Keratinocyte (primary cell): ENCODE data around the gene CPAMD8. TPM values are rescaled to one million over a fixed set of nuclear protein-coding genes. Genes with fewer than 3 reads are reported as not detected.

ENCODE experiments used
- DNase-seq: peaks from one replicate; pipeline ENCODE4 v3.0.0-alpha.2; 2011; ENCODE audit warnings: low read depth, missing footprints, low spot score
- FAIRE-seq: peaks from 2 replicates; lab custom pipeline; 2011; peaks lifted over from hg19 to GRCh38; lab: Jason Lieb, UNC
- H2AFZ ChIP-seq: 2 replicates; pipeline ENCODE4 v1.6.0; 2012; ENCODE audit warnings: low read length, control low read depth, inconsistent platforms; ENCODE audit not compliant: control insufficient read depth
- H3K27ac ChIP-seq: 2 replicates; pipeline ENCODE4 v1.5.1; 2011; ENCODE audit warnings: low read length; ENCODE audit not compliant: control insufficient read depth, insufficient read depth
- H3K27me3 ChIP-seq: 3 replicates; pipeline ENCODE4 v1.6.0; 2011; ENCODE audit warnings: low read length; ENCODE audit not compliant: control insufficient read depth, insufficient read depth; ENCODE audit errors: extremely low read depth
- H3K36me3 ChIP-seq, 2 experiments: 2 replicates in 1 of 2; 3 replicates in 1 of 2; pipeline ENCODE4 v1.5.1; 2011; ENCODE audit warnings: low read length in 2 of 2, mild to moderate bottlenecking in 1 of 2; ENCODE audit not compliant: control insufficient read depth in 2 of 2, insufficient read depth in 2 of 2; ENCODE audit errors: extremely low read depth in 1 of 2
- H3K4me1 ChIP-seq: 3 replicates; pipeline ENCODE4 v1.5.1; 2011; ENCODE audit warnings: low read length; ENCODE audit not compliant: control insufficient read depth, insufficient read depth; ENCODE audit errors: extremely low read depth
- H3K4me2 ChIP-seq: 3 replicates; pipeline ENCODE4 v1.6.0; 2011; ENCODE audit warnings: low read depth, low read length; ENCODE audit not compliant: control insufficient read depth, insufficient read depth; ENCODE audit errors: extremely low read depth
- H3K4me3 ChIP-seq, 3 experiments: fragments of 200-600 bp in 1 of 3; sonication (generic) in 1 of 3; 2 replicates in 2 of 3; 3 replicates in 1 of 3; pipeline ENCODE4 v1.5.1; 2011 to 2016; ENCODE audit warnings: low read length in 3 of 3, mild to moderate bottlenecking in 3 of 3, control low read depth in 2 of 3, inconsistent platforms in 1 of 3, low read depth in 1 of 3, mixed read lengths in 1 of 3, mixed run types in 1 of 3, moderate library complexity in 1 of 3; ENCODE audit not compliant: control insufficient read depth in 2 of 3, insufficient read depth in 2 of 3; ENCODE audit errors: extremely low read depth in 1 of 3
- H3K79me2 ChIP-seq: 2 replicates; pipeline ENCODE4 v1.6.0; 2012; ENCODE audit warnings: low read length; ENCODE audit not compliant: control insufficient read depth, insufficient read depth
- H3K9ac ChIP-seq: 3 replicates; pipeline ENCODE4 v1.6.0; 2011; ENCODE audit warnings: low read length; ENCODE audit not compliant: control insufficient read depth, insufficient read depth; ENCODE audit errors: extremely low read depth
- H3K9me1 ChIP-seq: 3 replicates; pipeline ENCODE4 v1.6.0; 2011; ENCODE audit warnings: low read length; ENCODE audit not compliant: control insufficient read depth, insufficient read depth; ENCODE audit errors: extremely low read depth
- H3K9me3 ChIP-seq: 2 replicates; pipeline ENCODE4 v1.5.1; 2012; ENCODE audit warnings: low read depth, low read length; ENCODE audit not compliant: control insufficient read depth
- H4K20me1 ChIP-seq: 3 replicates; pipeline ENCODE4 v1.6.0; 2011; ENCODE audit warnings: low read length; ENCODE audit not compliant: control insufficient read depth, insufficient read depth; ENCODE audit errors: extremely low read depth
- CTCF ChIP-seq, 3 experiments: IDR thresholded peaks in 1 of 3; conservative IDR thresholded peaks in 1 of 3; optimal IDR thresholded peaks in 1 of 3; 2 replicates in 2 of 3; 3 replicates in 1 of 3; pipeline versions ENCODE3 to v1.5.1; 2011; ENCODE audit warnings: low read length in 3 of 3, mild to moderate bottlenecking in 3 of 3, moderate library complexity in 2 of 3, control low read depth in 1 of 3, inconsistent platforms in 1 of 3; ENCODE audit not compliant: insufficient read depth in 2 of 3; ENCODE audit errors: extremely low read depth in 1 of 3
- EZH2 ChIP-seq: IDR thresholded peaks from one replicate; pipeline ENCODE4 v1.6.1; 2012; ENCODE audit warnings: inconsistent platforms, mild to moderate bottlenecking, low read length, moderate library complexity
- dilution Hi-C: fragments of 300-500 bp; cut with MboI; formaldehyde crosslinking; loops from one replicate; pipeline ENCODE4 v1.7.0; 2020; ENCODE audit warnings: low sequenced_read_pairs; ENCODE audit not compliant: extremely low pct_ligation_motif_present
- polyA plus RNA-seq, 5 experiments: library from polyadenylated mRNA; depleted of rRNA in 3 of 5; stranded (reverse) in 3 of 5; stranded (forward) in 1 of 5; unstranded in 1 of 5; fragments of >200 nt; gene quantifications; 1 replicate in 1 of 5; 2 replicates in 3 of 5; 3 replicates in 1 of 5; pipeline versions ENCODE4 v1.2.1 to v1.2.3, GENCODE V29; 2011 to 2012; ENCODE audit warnings: missing spikeins in 2 of 5, low read depth in 1 of 5, low replicate concordance in 1 of 5

The CPAMD8 gene
- polyA plus RNA-seq, 1 donor (not counting 4 experiments of a cell fraction or from before 2014, with no cell fraction given): 0.38 TPM

- dilution Hi-C loops: no loop called here
- H3K9ac ChIP-seq: no peak overlapping the region
- H3K36me3 ChIP-seq: no peaks in the 10 kb centered on the region
- FAIRE-seq (no peak), DNase-seq (no peak)
- no peak overlapping the region for H3K4me3 ChIP-seq
- no peaks in the 10 kb centered on the region for H3K9me3 ChIP-seq
- H2AFZ ChIP-seq: no peak overlapping the region
- no peaks in the 10 kb centered on the region for H4K20me1 ChIP-seq
- no peak overlapping the region for H3K4me2 ChIP-seq
- H3K27ac ChIP-seq: no peak overlapping the region
- H3K9me1 ChIP-seq: no peaks in the 10 kb centered on the region
- no peaks in the 10 kb centered on the region for H3K4me1 ChIP-seq
- no peak for TF ChIP-seq EZH2
- TF ChIP-seq CTCF (optimal IDR thresholded peaks at IDR 0.05 in 1 of 3, IDR thresholded peaks at IDR 0.05 in 1 of 3, conservative IDR thresholded peaks at IDR 0.05 in 1 of 3; ENCODE audit: extremely low read depth in 1 of 3, insufficient read depth in 2 of 3, low read length in 3 of 3): no peak
- no peaks in the 10 kb centered on the region for H3K79me2 ChIP-seq
- peaks cover 3% of the 10 kb centered on the region for H3K27me3 ChIP-seq
These were observed 11.4 kb upstream of the CPAMD8 start for GRCh38 chr19:17037966-17038500.

GRCh38 chr19:17037184-17037583 is 10.6 kb upstream of the CPAMD8 start:
- H3K36me3 ChIP-seq: no peaks in the 10 kb centered on the region
- H3K27ac ChIP-seq: no peak overlapping the region
- H3K9me3 ChIP-seq: no peaks in the 10 kb centered on the region
- H3K4me1 ChIP-seq: no peaks in the 10 kb centered on the region
- dilution Hi-C loops: no loop called here
- H3K4me3 ChIP-seq: no peak overlapping the region
- H3K9ac ChIP-seq: no peak overlapping the region
- no peaks in the 10 kb centered on the region for H3K9me1 ChIP-seq
- no peaks in the 10 kb centered on the region for H3K79me2 ChIP-seq
- H2AFZ ChIP-seq: no peak overlapping the region
- FAIRE-seq (no peak), DNase-seq (no peak)
- peaks cover 3% of the 10 kb centered on the region for H3K27me3 ChIP-seq
- TF ChIP-seq EZH2 (no peak), CTCF (optimal IDR thresholded peaks at IDR 0.05 in 1 of 3, IDR thresholded peaks at IDR 0.05 in 1 of 3, conservative IDR thresholded peaks at IDR 0.05 in 1 of 3; ENCODE audit: extremely low read depth in 1 of 3, insufficient read depth in 2 of 3, low read length in 3 of 3) (no peak)
- H4K20me1 ChIP-seq: no peaks in the 10 kb centered on the region
- no peak overlapping the region for H3K4me2 ChIP-seq
